Measurements from ENCODE around the gene IQSEC2. TPM values are rescaled to one million over a fixed set of nuclear protein-coding genes. Genes with fewer than 3 reads are reported as not detected.

Gene IQSEC2
- total and polyA plus RNA-seq, 2 of the 13 experiments (the other 11 are each of a cell fraction or from before 2014, with no cell fraction given), result 0.13 to 0.21 TPM

DNA sequence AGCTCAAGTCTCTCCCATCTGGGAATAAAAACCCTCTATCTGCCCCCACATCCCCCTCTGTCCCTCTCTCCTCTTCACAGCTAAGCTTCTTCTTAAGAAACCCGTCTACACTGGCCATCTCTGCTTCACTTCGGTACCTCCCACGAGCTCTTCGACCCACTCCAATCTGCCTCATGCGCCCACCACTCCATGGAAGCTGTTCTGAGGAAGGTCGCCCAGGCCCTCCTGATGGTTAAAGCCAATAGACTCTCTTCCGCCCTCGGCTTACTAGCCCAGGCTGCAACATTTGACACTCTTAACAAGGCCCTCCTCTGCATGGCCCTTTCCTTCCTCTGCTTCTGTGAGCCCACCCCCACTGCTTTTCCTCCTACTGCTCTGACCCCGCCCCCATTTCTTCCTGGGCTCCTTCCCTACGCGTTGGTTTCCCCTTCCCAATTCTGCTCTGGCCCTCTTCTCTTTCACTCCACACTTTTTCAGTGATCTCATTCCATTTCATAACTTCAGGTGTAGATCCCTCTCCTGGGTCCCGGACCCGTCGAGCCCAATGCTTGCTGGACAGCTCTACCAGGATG, 11.8 kb downstream of the IQSEC2 start:
- FAIRE-seq (no peak), DNase-seq (ENCODE audit: low spot score) (no peak), ATAC-seq (no peak)
- H3K27ac ChIP-seq (ENCODE audit: extremely low read length, insufficient read depth, low read length), result no peak overlapping the region
- no peak overlapping the region for H3K4me2 ChIP-seq (ENCODE audit: low read depth, low read length)
- POLR2A ChIA-PET, result no interaction called here
- H3K9ac ChIP-seq (ENCODE audit: insufficient read depth, low read depth, low read length), result no peak overlapping the region
- no peaks in the 10 kb centered on the region for H3K4me1 ChIP-seq (ENCODE audit: insufficient read depth, low read length)
- H4K20me1 ChIP-seq (ENCODE audit: insufficient read depth, low read length), result no peaks in the 10 kb centered on the region
- H3K79me2 ChIP-seq (ENCODE audit: insufficient read depth, low read length), result no peaks in the 10 kb centered on the region
- intact Hi-C loops (cut with micrococcal nuclease; ENCODE audit: unreplicated experiment) (no loop called here), in situ Hi-C loops (cut with HindIII; ENCODE audit: extremely low pct_ligation_motif_present, low pct_unique_long_range_greater_than_20kb) (no loop called here)
- H3K36me3 ChIP-seq (replicated peaks in 1 of 2; ENCODE audit: control insufficient read depth in 1 of 2, insufficient read depth in 2 of 2, low read length in 2 of 2), result no peaks in the 10 kb centered on the region
- TF ChIP-seq ZNF549 (CRISPR knock-in tag; IDR thresholded peaks at IDR 0.05), result no peak
- no peak for TF ChIP-seq TOE1 (CRISPR knock-in tag; IDR thresholded peaks at IDR 0.05)
- no peak for TF ChIP-seq NFE2 (CRISPR knock-in tag; IDR thresholded peaks at IDR 0.05)
- TF ChIP-seq, protein P1, sequence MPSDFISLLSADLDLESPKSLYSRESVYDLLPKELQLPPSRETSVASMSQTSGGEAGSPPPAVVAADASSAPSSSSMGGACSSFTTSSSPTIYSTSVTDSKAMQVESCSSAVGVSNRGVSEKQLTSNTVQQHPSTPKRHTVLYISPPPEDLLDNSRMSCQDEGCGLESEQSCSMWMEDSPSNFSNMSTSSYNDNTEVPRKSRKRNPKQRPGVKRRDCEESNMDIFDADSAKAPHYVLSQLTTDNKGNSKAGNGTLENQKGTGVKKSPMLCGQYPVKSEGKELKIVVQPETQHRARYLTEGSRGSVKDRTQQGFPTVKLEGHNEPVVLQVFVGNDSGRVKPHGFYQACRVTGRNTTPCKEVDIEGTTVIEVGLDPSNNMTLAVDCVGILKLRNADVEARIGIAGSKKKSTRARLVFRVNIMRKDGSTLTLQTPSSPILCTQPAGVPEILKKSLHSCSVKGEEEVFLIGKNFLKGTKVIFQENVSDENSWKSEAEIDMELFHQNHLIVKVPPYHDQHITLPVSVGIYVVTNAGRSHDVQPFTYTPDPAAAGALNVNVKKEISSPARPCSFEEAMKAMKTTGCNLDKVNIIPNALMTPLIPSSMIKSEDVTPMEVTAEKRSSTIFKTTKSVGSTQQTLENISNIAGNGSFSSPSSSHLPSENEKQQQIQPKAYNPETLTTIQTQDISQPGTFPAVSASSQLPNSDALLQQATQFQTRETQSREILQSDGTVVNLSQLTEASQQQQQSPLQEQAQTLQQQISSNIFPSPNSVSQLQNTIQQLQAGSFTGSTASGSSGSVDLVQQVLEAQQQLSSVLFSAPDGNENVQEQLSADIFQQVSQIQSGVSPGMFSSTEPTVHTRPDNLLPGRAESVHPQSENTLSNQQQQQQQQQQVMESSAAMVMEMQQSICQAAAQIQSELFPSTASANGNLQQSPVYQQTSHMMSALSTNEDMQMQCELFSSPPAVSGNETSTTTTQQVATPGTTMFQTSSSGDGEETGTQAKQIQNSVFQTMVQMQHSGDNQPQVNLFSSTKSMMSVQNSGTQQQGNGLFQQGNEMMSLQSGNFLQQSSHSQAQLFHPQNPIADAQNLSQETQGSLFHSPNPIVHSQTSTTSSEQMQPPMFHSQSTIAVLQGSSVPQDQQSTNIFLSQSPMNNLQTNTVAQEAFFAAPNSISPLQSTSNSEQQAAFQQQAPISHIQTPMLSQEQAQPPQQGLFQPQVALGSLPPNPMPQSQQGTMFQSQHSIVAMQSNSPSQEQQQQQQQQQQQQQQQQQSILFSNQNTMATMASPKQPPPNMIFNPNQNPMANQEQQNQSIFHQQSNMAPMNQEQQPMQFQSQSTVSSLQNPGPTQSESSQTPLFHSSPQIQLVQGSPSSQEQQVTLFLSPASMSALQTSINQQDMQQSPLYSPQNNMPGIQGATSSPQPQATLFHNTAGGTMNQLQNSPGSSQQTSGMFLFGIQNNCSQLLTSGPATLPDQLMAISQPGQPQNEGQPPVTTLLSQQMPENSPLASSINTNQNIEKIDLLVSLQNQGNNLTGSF (CRISPR knock-in tag; IDR thresholded peaks at IDR 0.05), result no peak
- TF ChIP-seq ZMYM2 (CRISPR knock-in tag; IDR thresholded peaks at IDR 0.05), result no peak
- no peak for TF ChIP-seq ADNP (CRISPR knock-in tag; IDR thresholded peaks at IDR 0.05)
- no peak for TF ChIP-seq ZNF235 (CRISPR knock-in tag; IDR thresholded peaks at IDR 0.05; ENCODE audit: borderline replicate concordance)
- TF ChIP-seq ZFP62 (CRISPR knock-in tag; IDR thresholded peaks at IDR 0.05), result no peak
- TF ChIP-seq ZNF703 (CRISPR knock-in tag; IDR thresholded peaks at IDR 0.05; ENCODE audit: borderline replicate concordance), result no peak
- no peak for TF ChIP-seq U2AF1 (optimal IDR thresholded peaks at IDR 0.05; ENCODE audit: low read depth, low read length)
- TF ChIP-seq RXRA (CRISPR knock-in tag; IDR thresholded peaks at IDR 0.05), result no peak
- no peak for TF ChIP-seq FOXK2 (IDR thresholded peaks at IDR 0.05)
- TF ChIP-seq PRPF4 (IDR thresholded peaks at IDR 0.05; ENCODE audit: low read depth, low read length, poor library complexity, severe bottlenecking), result no peak
- no peak for TF ChIP-seq NFYC (CRISPR knock-in tag; IDR thresholded peaks at IDR 0.05)
- TF ChIP-seq FOSL2 (CRISPR knock-in tag; IDR thresholded peaks at IDR 0.05), result no peak
- TF ChIP-seq ZNF747 (CRISPR knock-in tag; IDR thresholded peaks at IDR 0.05; ENCODE audit: borderline replicate concordance), result no peak
- TF ChIP-seq ZNF777 (CRISPR knock-in tag; IDR thresholded peaks at IDR 0.05), result no peak
- TF ChIP-seq MED1 (CRISPR knock-in tag; IDR thresholded peaks at IDR 0.05), result no peak
- no peak for TF ChIP-seq MEF2D (CRISPR knock-in tag; IDR thresholded peaks at IDR 0.05)
- no peak for TF ChIP-seq ZIK1 (CRISPR knock-in tag; IDR thresholded peaks at IDR 0.05; ENCODE audit: borderline replicate concordance, low read depth)
- H3K27me3 ChIP-seq (ENCODE audit: control insufficient read depth in 1 of 2, insufficient read depth in 2 of 2, low read length in 2 of 2), result no peaks in the 10 kb centered on the region
- no peaks in the 10 kb centered on the region for H3K9me3 ChIP-seq (ENCODE audit: low read length)
- CTCF ChIA-PET (ENCODE audit: low intra/inter-chr PET ratio, low total read pairs), result no interaction called here
- 48% methylated on average over 14 of the region's 14 CpGs for WGBS (ENCODE audit: low lambda C conversion rate)
- no peak overlapping the region for H3K4me3 ChIP-seq (replicated peaks in 1 of 3; ENCODE audit: insufficient read depth in 1 of 3, low read depth in 2 of 3, low read length in 3 of 3)
- no TSS peak for BruUV-seq (replicated peaks)
- no peak overlapping the region for H2AFZ ChIP-seq (ENCODE audit: low read length)
